H1 (cell line): ENCODE measurements around the gene SEC22C. TPM values are rescaled to one million over a fixed set of nuclear protein-coding genes. Genes with fewer than 3 reads are reported as not detected.

ENCODE experiments used
- CTCF ChIA-PET: fragments of 300-600 bp; sonication (Branson Sonifier 250); formaldehyde crosslinking; loops from one replicate; lab custom pipeline; 2021; ENCODE audit not compliant: partially characterized antibody; lab: Charles Lee
- POLR2A ChIA-PET: fragments of 300-600 bp; sonication (Branson Sonifier 250); formaldehyde crosslinking; loops from one replicate; lab custom pipeline; 2021; ENCODE audit warnings: inconsistent platforms; ENCODE audit not compliant: partially characterized antibody; lab: Charles Lee
- DNase-seq, 2 experiments: peaks; one replicate each; pipeline versions ENCODE4 v3.0.0 to v3.0.0-alpha.2; 2010 to 2022; ENCODE audit warnings: low spot score in 2 of 2, low read depth in 1 of 2, mixed read lengths in 1 of 2
- FAIRE-seq: peaks from 2 replicates; lab custom pipeline; 2011; peaks lifted over from hg19 to GRCh38; lab: Jason Lieb, UNC
- H2AFZ ChIP-seq: 2 replicates; pipeline ENCODE4 v1.8.1; 2012; ENCODE audit warnings: low read length, inconsistent platforms
- H2AK5ac ChIP-seq: 2 replicates; pipeline ENCODE4 v1.6.1; 2013; ENCODE audit warnings: low read depth, low read length
- H2BK120ac ChIP-seq: replicated peaks from 2 replicates; pipeline ENCODE3; 2013; ENCODE audit warnings: low read depth, low read length, inconsistent platforms
- H2BK12ac ChIP-seq: 2 replicates; pipeline ENCODE4 v1.6.1; 2013; ENCODE audit warnings: low read depth, low read length
- H2BK15ac ChIP-seq: 2 replicates; pipeline ENCODE4 v1.6.1; 2013; ENCODE audit warnings: low read length
- H2BK20ac ChIP-seq: 2 replicates; pipeline ENCODE4 v1.6.1; 2013; ENCODE audit warnings: low read length
- H2BK5ac ChIP-seq: 2 replicates; pipeline ENCODE4 v1.6.1; 2013; ENCODE audit warnings: low read depth, low read length
- H3K14ac ChIP-seq: 2 replicates; pipeline ENCODE4 v1.6.1; 2013; ENCODE audit warnings: inconsistent platforms; ENCODE audit not compliant: insufficient read length
- H3K18ac ChIP-seq: 2 replicates; pipeline ENCODE4 v1.6.1; 2013; ENCODE audit warnings: low read length; ENCODE audit errors: extremely low read depth
- H3K23ac ChIP-seq: 2 replicates; pipeline ENCODE4 v1.6.1; 2013; ENCODE audit warnings: inconsistent platforms; ENCODE audit not compliant: insufficient read length
- H3K23me2 ChIP-seq: 2 replicates; pipeline ENCODE4 v1.6.1; 2013; ENCODE audit warnings: low read depth, low read length
- H3K27ac ChIP-seq: 2 replicates; pipeline ENCODE4 v1.6.1; 2011; ENCODE audit warnings: low read depth, low read length, inconsistent platforms
- H3K27me3 ChIP-seq, 4 experiments: replicated peaks in 1 of 4; 1 replicate in 1 of 4; 2 replicates in 3 of 4; pipeline versions ENCODE4 v1.6.1 to v1.8.1; 2011 to 2013; ENCODE audit warnings: low read length in 3 of 4, mild to moderate bottlenecking in 3 of 4, inconsistent platforms in 2 of 4, mixed read lengths in 2 of 4, moderate library complexity in 1 of 4; ENCODE audit not compliant: control insufficient read depth in 3 of 4, insufficient read depth in 3 of 4; ENCODE audit errors: extremely low read depth in 1 of 4
- H3K36me3 ChIP-seq, 4 experiments: 2 replicates each; pipeline versions ENCODE4 v1.6.1 to v1.8.1; 2011 to 2013; ENCODE audit warnings: mild to moderate bottlenecking in 4 of 4, low read length in 3 of 4, moderate library complexity in 2 of 4, control low read depth in 1 of 4, inconsistent platforms in 1 of 4; ENCODE audit not compliant: insufficient read depth in 4 of 4, control insufficient read depth in 2 of 4
- H3K4ac ChIP-seq: replicated peaks from 2 replicates; pipeline ENCODE3; 2013; ENCODE audit warnings: low read length, low read depth, mixed read lengths, inconsistent platforms; ENCODE audit not compliant: insufficient read length
- H3K4me1 ChIP-seq, 4 experiments: replicated peaks in 1 of 4; 1 replicate in 1 of 4; 2 replicates in 3 of 4; pipeline versions ENCODE4 v1.6.1 to v1.8.1; 2011 to 2013; ENCODE audit warnings: low read length in 3 of 4, inconsistent platforms in 2 of 4, mixed read lengths in 1 of 4; ENCODE audit not compliant: insufficient read depth in 4 of 4, control insufficient read depth in 3 of 4
- H3K4me2 ChIP-seq, 2 experiments: 2 replicates each; pipeline versions ENCODE4 v1.6.1 to v1.8.1; 2011 to 2013; ENCODE audit warnings: low read depth in 2 of 2, low read length in 2 of 2, control low read depth in 1 of 2, inconsistent platforms in 1 of 2, mild to moderate bottlenecking in 1 of 2; ENCODE audit not compliant: insufficient read depth in 1 of 2
- H3K4me3 ChIP-seq, 4 experiments: fragments of 200-600, 300-600 bp in 1 of 4; sonication (generic), shearing (Covaris generic), sonication (Bioruptor Twin) in 1 of 4; 2 replicates each; pipeline versions ENCODE4 v1.5.1 to v1.8.1; 2011 to 2016; ENCODE audit warnings: low read length in 4 of 4, low read depth in 3 of 4, control low read depth in 2 of 4, inconsistent platforms in 2 of 4, mild to moderate bottlenecking in 2 of 4, mixed read lengths in 1 of 4, moderate library complexity in 1 of 4; ENCODE audit not compliant: insufficient read depth in 2 of 4; ENCODE audit errors: extremely low read depth in 1 of 4
- H3K56ac ChIP-seq: replicated peaks from 2 replicates; pipeline ENCODE3; 2013; ENCODE audit warnings: low read depth, mild to moderate bottlenecking, mixed read lengths, low read length, inconsistent platforms; ENCODE audit not compliant: insufficient read length
- H3K79me1 ChIP-seq: 2 replicates; pipeline ENCODE4 v1.6.1; 2013; ENCODE audit warnings: low read depth, low read length, control low read depth
- H3K79me2 ChIP-seq, 2 experiments: 2 replicates each; pipeline versions ENCODE4 v1.6.1 to v1.8.1; 2012 to 2013; ENCODE audit warnings: low read length in 2 of 2, mild to moderate bottlenecking in 2 of 2, inconsistent platforms in 1 of 2; ENCODE audit not compliant: insufficient read depth in 2 of 2, control insufficient read depth in 1 of 2
- H3K9ac ChIP-seq, 4 experiments: replicated peaks in 1 of 4; 1 replicate in 1 of 4; 2 replicates in 3 of 4; pipeline versions ENCODE4 v1.6.1 to v1.8.1; 2011 to 2013; ENCODE audit warnings: low read depth in 3 of 4, low read length in 3 of 4, control low read depth in 2 of 4, mild to moderate bottlenecking in 2 of 4, moderate library complexity in 2 of 4, inconsistent platforms in 1 of 4; ENCODE audit errors: extremely low read depth in 1 of 4
- H3K9me3 ChIP-seq, 2 experiments: 2 replicates each; pipeline versions ENCODE4 v1.6.1 to v1.8.1; 2012 to 2013; ENCODE audit warnings: mild to moderate bottlenecking in 2 of 2, moderate library complexity in 2 of 2, control low read depth in 1 of 2, inconsistent platforms in 1 of 2, low read depth in 1 of 2, low read length in 1 of 2, mixed read lengths in 1 of 2; ENCODE audit not compliant: insufficient read depth in 2 of 2
- H4K20me1 ChIP-seq, 2 experiments: replicated peaks in 1 of 2; 2 replicates each; pipeline versions ENCODE3 to v1.8.1; 2011 to 2013; ENCODE audit warnings: inconsistent platforms in 2 of 2, low read length in 2 of 2, mild to moderate bottlenecking in 1 of 2; ENCODE audit not compliant: insufficient read depth in 2 of 2, control insufficient read depth in 1 of 2
- H4K5ac ChIP-seq: 2 replicates; pipeline ENCODE4 v1.6.1; 2013; ENCODE audit warnings: low read length, low read depth, mixed read lengths, inconsistent platforms; ENCODE audit not compliant: insufficient read length
- H4K8ac ChIP-seq: 2 replicates; pipeline ENCODE4 v1.8.0; 2013; ENCODE audit warnings: mild to moderate bottlenecking, moderate library complexity, low read length, inconsistent platforms; ENCODE audit not compliant: insufficient read depth; ENCODE audit errors: extremely low read depth
- H4K91ac ChIP-seq: replicated peaks from 2 replicates; pipeline ENCODE3; 2013; ENCODE audit warnings: low read length, mixed read lengths, inconsistent platforms; ENCODE audit not compliant: insufficient read length
- CBX5 ChIP-seq: fragments of 300-800, 300-1000 bp; sonication (generic); IDR thresholded peaks from 2 replicates; pipeline ENCODE4 v1.7.1; 2016; ENCODE audit warnings: antibody characterized with exemption, low read length, low read depth
- RBBP5 ChIP-seq: IDR thresholded peaks from 2 replicates; pipeline ENCODE4 v1.7.1; 2012; ENCODE audit warnings: low read depth, mild to moderate bottlenecking, inconsistent platforms, low read length, moderate library complexity, borderline replicate concordance
- RFX5 ChIP-seq: IDR thresholded peaks from 2 replicates; pipeline ENCODE4 v1.6.1; 2011; ENCODE audit warnings: low read depth, low read length, improper control_type of control experiment, borderline replicate concordance
- RXRA ChIP-seq: IDR thresholded peaks from 2 replicates; pipeline ENCODE4 v1.6.1; 2011; ENCODE audit warnings: low read depth, mild to moderate bottlenecking, low read length, moderate library complexity; ENCODE audit not compliant: insufficient read depth
- WGBS, 2 experiments: shearing (Covaris generic) in 1 of 2; methylation state at CpG; one replicate each; pipeline versions ENCODE4 v1.1.6 to v1.1.7; 2013 to 2015; ENCODE audit warnings: low lambda C conversion rate in 2 of 2, mixed read lengths in 2 of 2, inconsistent platforms in 1 of 2, low coverage in 1 of 2, missing lambda C conversion rate in 1 of 2; ENCODE audit not compliant: insufficient replicate concordance in 2 of 2, insufficient coverage in 1 of 2, insufficient read length in 1 of 2; ENCODE audit errors: extremely low coverage in 1 of 2, missing lambda C conversion rate in 1 of 2; 5-methylcytosine and 5-hydroxymethylcytosine counted together
- polyA plus RNA-seq, 7 experiments: library from polyadenylated mRNA; depleted of rRNA in 3 of 7; stranded (reverse) in 5 of 7; unstranded in 2 of 7; fragments of >200 nt in 5 of 7; fragments of 200-250 nt in 2 of 7; gene quantifications; 1 replicate in 5 of 7; 2 replicates in 1 of 7; 4 replicates in 1 of 7; pipeline versions ENCODE4 v1.2.1 to v1.2.3, GENCODE V29; 2011 to 2013; ENCODE audit warnings: missing spikeins in 2 of 7, mixed read lengths in 2 of 7
- total RNA-seq: library from RNA; stranded (reverse); fragmentation: NEBNext Ultra II Directional; extraction: Animal tissue kit (Norgen Biotek cat#: 25700); gene quantifications from 2 replicates; pipeline ENCODE4 v1.2.1, GENCODE V29; 2021
- TF ChIP-seq, protein P1 (sequence below): IDR thresholded peaks from 2 replicates; pipeline ENCODE4 v1.6.1; 2012; ENCODE audit warnings: low read length, inconsistent platforms

The SEC22C gene
- total and polyA plus RNA-seq, 2 of the 8 experiments (the other 6 are each of a cell fraction or from before 2014, with no cell fraction given) = 23.4 to 38.3 TPM

DNA sequence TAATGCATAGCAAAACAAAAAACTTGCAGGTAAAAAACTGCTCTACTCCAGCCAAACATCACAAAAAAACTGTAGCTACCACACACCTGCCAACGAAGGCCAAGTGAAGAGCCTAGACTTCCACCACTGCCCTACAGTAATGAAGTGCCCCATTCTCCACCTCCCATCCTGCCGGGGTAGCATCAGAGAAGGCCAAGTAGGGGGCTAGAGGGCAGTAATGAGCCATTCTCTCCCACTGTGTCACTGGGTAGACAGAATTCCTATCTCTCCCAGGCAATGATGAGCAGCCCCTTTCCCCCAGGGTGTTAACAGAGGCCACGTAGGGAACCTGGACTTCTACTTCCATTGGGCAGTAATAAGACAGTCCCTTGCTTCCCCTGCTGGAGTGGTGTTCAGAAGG is 9.5 kb downstream of the SEC22C start:
- H3K4me1 ChIP-seq = no peaks in the 10 kb centered on the region
- H2AFZ ChIP-seq = no peak overlapping the region
- no peak overlapping the region for H4K8ac ChIP-seq
- no peak overlapping the region for H3K14ac ChIP-seq
- H3K36me3 ChIP-seq = peaks cover 0 to 23% (median 8%) of the 10 kb centered on the region in 4 experiments
- CTCF ChIA-PET = interaction anchor here (0.9 to 3.7 kb wide), 22 partner anchors 8 to 323 kb away, joined by 3 to 20 read pairs (median 4); no protein-coding TSS in a partner anchor
- H4K5ac ChIP-seq = no peak overlapping the region
- H3K27me3 ChIP-seq = no peaks in the 10 kb centered on the region
- no peak overlapping the region for H3K18ac ChIP-seq
- H3K9me3 ChIP-seq = peaks cover 0 to 11% of the 10 kb centered on the region in 2 experiments; a peak in 2 of 4 replicates
- H3K79me2 ChIP-seq = peaks cover 0 to 50% of the 10 kb centered on the region in 2 experiments; a peak in 2 of 4 replicates
- H2BK12ac ChIP-seq = no peak overlapping the region
- H3K4me3 ChIP-seq = no peak overlapping the region
- no peak overlapping the region for H2BK120ac ChIP-seq
- H4K91ac ChIP-seq = no peak overlapping the region
- H2BK5ac ChIP-seq = no peak overlapping the region
- H3K4ac ChIP-seq = no peak overlapping the region
- FAIRE-seq = peak; percentile 98
- no peak overlapping the region for H3K23ac ChIP-seq
- H2BK15ac ChIP-seq = no peak overlapping the region
- peaks cover 3 to 7% of the 10 kb centered on the region in 2 experiments for H4K20me1 ChIP-seq
- WGBS, 2 experiments = 41% methylated on average over 3 of the region's 3 CpGs; no CpG with 5 or more reads in 1 of the 2 experiments
- H3K79me1 ChIP-seq = peaks cover 3% of the 10 kb centered on the region
- no peak overlapping the region for H3K27ac ChIP-seq
- POLR2A ChIA-PET = interaction anchor here (0.7 to 2.0 kb wide), 4 partner anchors 9 to 40 kb away, joined by 3 to 9 read pairs (median 4); partner anchors contain the start of gene SEC22C
- DNase-seq = peak in 1 of 2 experiments; percentile 74
- H2BK20ac ChIP-seq = no peak overlapping the region
- H3K9ac ChIP-seq = no peak overlapping the region
- no peaks in the 10 kb centered on the region; the same call in 1 of the 2 replicates for H3K23me2 ChIP-seq
- no peak overlapping the region for H3K4me2 ChIP-seq
- no peak overlapping the region for H3K56ac ChIP-seq
- no peak overlapping the region for H2AK5ac ChIP-seq
- TF ChIP-seq RXRA (no peak), CBX5 (no peak), RBBP5 (no peak), RFX5 (peak; percentile 34; the same call in 1 of the 2 replicates)
- TF ChIP-seq, protein P1, sequence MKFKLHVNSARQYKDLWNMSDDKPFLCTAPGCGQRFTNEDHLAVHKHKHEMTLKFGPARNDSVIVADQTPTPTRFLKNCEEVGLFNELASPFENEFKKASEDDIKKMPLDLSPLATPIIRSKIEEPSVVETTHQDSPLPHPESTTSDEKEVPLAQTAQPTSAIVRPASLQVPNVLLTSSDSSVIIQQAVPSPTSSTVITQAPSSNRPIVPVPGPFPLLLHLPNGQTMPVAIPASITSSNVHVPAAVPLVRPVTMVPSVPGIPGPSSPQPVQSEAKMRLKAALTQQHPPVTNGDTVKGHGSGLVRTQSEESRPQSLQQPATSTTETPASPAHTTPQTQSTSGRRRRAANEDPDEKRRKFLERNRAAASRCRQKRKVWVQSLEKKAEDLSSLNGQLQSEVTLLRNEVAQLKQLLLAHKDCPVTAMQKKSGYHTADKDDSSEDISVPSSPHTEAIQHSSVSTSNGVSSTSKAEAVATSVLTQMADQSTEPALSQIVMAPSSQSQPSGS = no peak
